IMR-90 (cell line): ENCODE measurements around the gene OR10H3. TPM values are rescaled to one million over a fixed set of nuclear protein-coding genes. Genes with fewer than 3 reads are reported as not detected.

Source experiments
- ATAC-seq: fragments of 200-7000 bp; cut with Tn5 transposase; 2 replicates; pipeline ENCODE4 v1.9.1; 2020; ENCODE audit warnings: low read depth, mild to moderate bottlenecking, moderate library complexity
- BruUV-seq: library from RNA; stranded (reverse); fragments of 400-500 nt; replicated peaks from 2 replicates; lab custom pipeline; 2021; lab: Mats Ljungman, UMichigan
- CTCF ChIA-PET: fragments of 300-600 bp; formaldehyde crosslinking; extraction: SDS; loops from one replicate; lab custom pipeline; 2021; ENCODE audit warnings: antibody characterized with exemption; lab: Yijun Ruan, JAX
- POLR2A ChIA-PET: fragments of 300-600 bp; sonication (Branson Sonifier 250); formaldehyde crosslinking; loops from one replicate; lab custom pipeline; 2022; ENCODE audit warnings: antibody characterized with exemption; ENCODE audit not compliant: unreplicated experiment; lab: Charles Lee
- DNase-seq: peaks from one replicate; pipeline ENCODE4 v3.0.0; 2013
- H2AFZ ChIP-seq: replicated peaks from 2 replicates; pipeline ENCODE3; 2013; ENCODE audit warnings: low read length, mild to moderate bottlenecking; ENCODE audit not compliant: poor library complexity
- H2AK5ac ChIP-seq: 2 replicates; pipeline ENCODE4 v1.6.1; 2013; ENCODE audit warnings: low read depth, low read length, inconsistent platforms
- H2AK9ac ChIP-seq: replicated peaks from 2 replicates; pipeline ENCODE3; 2013; ENCODE audit warnings: mild to moderate bottlenecking, low read depth, low read length, moderate library complexity; ENCODE audit not compliant: poor library complexity
- H2BK120ac ChIP-seq: 2 replicates; pipeline ENCODE4 v1.6.1; 2013; ENCODE audit warnings: low read depth, low read length, inconsistent platforms
- H2BK15ac ChIP-seq: 3 replicates; pipeline ENCODE4 v1.6.1; 2013; ENCODE audit warnings: low read depth, low read length, inconsistent platforms
- H2BK20ac ChIP-seq: 2 replicates; pipeline ENCODE4 v1.6.1; 2013; ENCODE audit warnings: low read depth, mild to moderate bottlenecking, inconsistent platforms, low read length, moderate library complexity
- H2BK5ac ChIP-seq: 2 replicates; pipeline ENCODE4 v1.6.1; 2013; ENCODE audit warnings: mild to moderate bottlenecking, low read depth, low read length, inconsistent platforms; ENCODE audit not compliant: poor library complexity, severe bottlenecking
- H3K14ac ChIP-seq: replicated peaks from 2 replicates; pipeline ENCODE4 v1.6.1; 2013; ENCODE audit warnings: low read depth, low read length, inconsistent platforms
- H3K18ac ChIP-seq: 2 replicates; pipeline ENCODE4 v1.6.1; 2013; ENCODE audit warnings: low read depth, low read length, control low read depth
- H3K23ac ChIP-seq: 2 replicates; pipeline ENCODE4 v1.6.1; 2013; ENCODE audit warnings: low read depth, low read length, inconsistent platforms
- H3K27ac ChIP-seq: 2 replicates; pipeline ENCODE4 v1.5.1; 2013; ENCODE audit warnings: mild to moderate bottlenecking, control low read depth, low read length; ENCODE audit not compliant: insufficient read depth
- H3K27me3 ChIP-seq: 2 replicates; pipeline ENCODE4 v1.6.1; 2013; ENCODE audit warnings: low read length; ENCODE audit not compliant: control insufficient read depth, insufficient read depth
- H3K36me3 ChIP-seq: 2 replicates; pipeline ENCODE4 v1.6.1; 2013; ENCODE audit warnings: low read length, mixed read lengths; ENCODE audit not compliant: control insufficient read depth, insufficient read depth
- H3K4ac ChIP-seq: 2 replicates; pipeline ENCODE4 v1.6.1; 2013; ENCODE audit warnings: low read depth, low read length, inconsistent platforms
- H3K4me1 ChIP-seq: 2 replicates; pipeline ENCODE4 v1.6.1; 2013; ENCODE audit warnings: low read length, mixed read lengths; ENCODE audit not compliant: control insufficient read depth, insufficient read depth
- H3K4me2 ChIP-seq: 2 replicates; pipeline ENCODE4 v1.6.1; 2013; ENCODE audit warnings: low read depth, mild to moderate bottlenecking, control low read depth, low read length, moderate library complexity
- H3K4me3 ChIP-seq: 2 replicates; pipeline ENCODE4 v1.5.1; 2013; ENCODE audit warnings: low read depth, mild to moderate bottlenecking, control low read depth, low read length, moderate library complexity; ENCODE audit not compliant: insufficient read depth
- H3K56ac ChIP-seq: 2 replicates; pipeline ENCODE4 v1.6.1; 2013; ENCODE audit warnings: low read length, inconsistent platforms; ENCODE audit not compliant: insufficient read depth; ENCODE audit errors: extremely low read depth
- H3K79me1 ChIP-seq, 2 experiments: 2 replicates each; pipeline ENCODE4 v1.6.1; 2013; ENCODE audit warnings: low read length in 2 of 2, inconsistent platforms in 1 of 2, low read depth in 1 of 2
- H3K9ac ChIP-seq: 2 replicates; pipeline ENCODE4 v1.6.1; 2013; ENCODE audit warnings: low read depth, low read length, control low read depth
- H3K9me1 ChIP-seq: 2 replicates; pipeline ENCODE4 v1.6.1; 2013; ENCODE audit warnings: low read length, inconsistent platforms; ENCODE audit not compliant: insufficient read depth
- H3K9me3 ChIP-seq: 2 replicates; pipeline ENCODE4 v1.6.1; 2013; ENCODE audit warnings: low read length; ENCODE audit not compliant: control insufficient read depth, insufficient read depth
- H4K20me1 ChIP-seq: 2 replicates; pipeline ENCODE4 v1.6.1; 2013; ENCODE audit warnings: low read length, inconsistent platforms; ENCODE audit not compliant: insufficient read depth
- H4K5ac ChIP-seq: 2 replicates; pipeline ENCODE4 v1.6.1; 2013; ENCODE audit warnings: mild to moderate bottlenecking, low read depth, low read length, control low read depth
- H4K8ac ChIP-seq, 2 experiments: 2 replicates each; pipeline ENCODE4 v1.6.1; 2013; ENCODE audit warnings: low read depth in 2 of 2, low read length in 2 of 2, control low read depth in 1 of 2, inconsistent platforms in 1 of 2
- H4K91ac ChIP-seq: 2 replicates; pipeline ENCODE4 v1.6.1; 2013; ENCODE audit warnings: low read depth, low read length, inconsistent platforms; ENCODE audit not compliant: insufficient read depth
- BHLHE40 ChIP-seq: fragments of 150-350 bp; IDR thresholded peaks from 2 replicates; pipeline ENCODE4 v1.6.1; 2016; ENCODE audit warnings: mild to moderate bottlenecking, low read depth, low read length
- CEBPB ChIP-seq: IDR thresholded peaks from 2 replicates; pipeline ENCODE4 v1.6.1; 2012; ENCODE audit warnings: low read depth, low read length, improper control_type of control experiment
- CHD1 ChIP-seq: IDR thresholded peaks from 2 replicates; pipeline ENCODE4 v1.6.1; 2012; ENCODE audit warnings: low read depth, low read length, improper control_type of control experiment
- FOS ChIP-seq: fragments of 150-350 bp; IDR thresholded peaks from 2 replicates; pipeline ENCODE4 v1.6.1; 2016; ENCODE audit warnings: low read depth, low read length
- MAFK ChIP-seq: IDR thresholded peaks from 2 replicates; pipeline ENCODE4 v1.6.1; 2012; ENCODE audit warnings: low read depth, low read length, improper control_type of control experiment
- MAZ ChIP-seq: IDR thresholded peaks from 2 replicates; pipeline ENCODE4 v1.6.1; 2012; ENCODE audit warnings: low read depth, mild to moderate bottlenecking, low read length, improper control_type of control experiment, moderate library complexity, borderline replicate concordance
- MXI1 ChIP-seq: IDR thresholded peaks from 2 replicates; pipeline ENCODE4 v1.6.1; 2012; ENCODE audit warnings: low read depth, mild to moderate bottlenecking, low read length, moderate library complexity, borderline replicate concordance
- NFE2L2 ChIP-seq: fragments of 150-350 bp; IDR thresholded peaks from 2 replicates; pipeline ENCODE4 v1.6.1; 2016; ENCODE audit warnings: low read depth, mild to moderate bottlenecking, low read length
- POLR2A ChIP-seq: IDR thresholded peaks from 2 replicates; pipeline ENCODE4 v1.6.1; 2012; ENCODE audit warnings: mild to moderate bottlenecking, low read depth, low read length
- RAD21 ChIP-seq: IDR thresholded peaks from 2 replicates; pipeline ENCODE4 v1.6.1; 2012; ENCODE audit warnings: low read length, improper control_type of control experiment
- RCOR1 ChIP-seq: IDR thresholded peaks from 2 replicates; pipeline ENCODE4 v1.6.1; 2012; ENCODE audit warnings: mild to moderate bottlenecking, low read length, improper control_type of control experiment; ENCODE audit not compliant: insufficient replicate concordance
- RFX5 ChIP-seq: IDR thresholded peaks from 2 replicates; pipeline ENCODE4 v1.8.0; 2012; ENCODE audit warnings: low read depth, mild to moderate bottlenecking, low read length, moderate library complexity
- SMC3 ChIP-seq: fragments of 150-350 bp; IDR thresholded peaks from 2 replicates; pipeline ENCODE4 v1.6.1; 2016; ENCODE audit warnings: low read depth, mild to moderate bottlenecking, antibody characterized with exemption, low read length, moderate library complexity
- WGBS, 2 experiments: methylation state at CpG; one replicate each; pipeline versions ENCODE4 v1.1.5 to v1.1.7; 2013; ENCODE audit warnings: missing lambda C conversion rate in 2 of 2; ENCODE audit not compliant: insufficient read length in 1 of 2; ENCODE audit errors: extremely low coverage in 2 of 2; 5-methylcytosine and 5-hydroxymethylcytosine counted together
- dilution Hi-C: fragments of 300-500 bp; cut with HindIII; formaldehyde crosslinking; loops from one replicate; pipeline ENCODE4 v1.14.3; 2018; ENCODE audit warnings: low sequenced_read_pairs; ENCODE audit not compliant: unreplicated experiment
- in situ Hi-C: fragments of 300-500 bp; cut with MboI; formaldehyde crosslinking; loops from 3 replicates; pipeline ENCODE4 v1.14.3; 2019; ENCODE audit warnings: low sequenced_read_pairs, inconsistent platforms, mixed read lengths
- intact Hi-C: fragments of 100-400 bp; cut with micrococcal nuclease; formaldehyde crosslinking; loops from 2 replicates; pipeline ENCODE4 v1.10.0; 2022
- polyA plus RNA-seq, 3 experiments: library from polyadenylated mRNA; depleted of rRNA; stranded (reverse); fragments of >200 nt; gene quantifications; 2 replicates each; pipeline ENCODE4 v1.2.3, GENCODE V29; 2012; ENCODE audit warnings: low replicate concordance in 1 of 3
- total RNA-seq: library from RNA; depleted of rRNA; stranded (reverse); fragments of >200 nt; gene quantifications from 2 replicates; pipeline ENCODE4 v1.2.3, GENCODE V29; 2012
- TF ChIP-seq, protein P1 (sequence below): fragments of 150-350 bp; IDR thresholded peaks from 2 replicates; pipeline ENCODE4 v1.6.1; 2017; ENCODE audit warnings: mild to moderate bottlenecking, antibody characterized with exemption, low read length, low read depth
- TF ChIP-seq, protein P2 (sequence below): fragments of 150-350 bp; IDR thresholded peaks from 2 replicates; pipeline ENCODE4 v1.6.1; 2016; ENCODE audit warnings: low read depth, mild to moderate bottlenecking, low read length, moderate library complexity, borderline replicate concordance
- TF ChIP-seq, protein P3 (sequence below): conservative IDR thresholded peaks from 2 replicates; pipeline ENCODE4 v1.5.1; 2012; ENCODE audit warnings: mild to moderate bottlenecking, low read depth, low read length, improper control_type of control experiment

OR10H3 gene
- total and polyA plus RNA-seq, 2 of the 4 experiments (the other 2 are of a cell fraction), result not detected

DNA sequence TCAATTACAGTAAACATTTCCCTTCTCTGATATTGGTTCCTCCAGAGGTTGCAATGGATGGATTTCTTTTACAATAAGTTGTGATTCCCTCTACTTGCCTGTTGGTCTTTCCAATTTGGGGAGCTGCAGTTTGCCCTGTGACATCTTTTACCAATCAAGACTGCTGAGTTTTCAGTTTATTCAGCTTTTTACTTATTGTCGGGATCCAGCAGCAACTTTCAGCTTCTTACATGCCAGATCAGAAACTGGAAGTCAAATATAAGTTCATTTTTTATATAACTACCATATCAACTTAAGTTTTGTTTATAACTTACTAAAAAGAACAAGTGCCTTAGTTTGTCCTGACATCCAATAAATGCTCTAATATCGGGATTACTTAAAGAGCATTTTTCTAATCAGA lies 10.5 kb downstream of the OR10H3 start:
- H4K5ac ChIP-seq, result no peak overlapping the region
- no peaks in the 10 kb centered on the region for H3K36me3 ChIP-seq
- ChIA-PET POLR2A (no interaction called here), CTCF (no interaction called here)
- H2AK9ac ChIP-seq, result no peak overlapping the region
- no peak for ATAC-seq
- H3K27me3 ChIP-seq, result no peaks in the 10 kb centered on the region
- H3K79me1 ChIP-seq, result no peaks in the 10 kb centered on the region
- intact Hi-C loops, result no loop called here
- no peak overlapping the region for H2BK15ac ChIP-seq
- no peaks in the 10 kb centered on the region for H3K9me1 ChIP-seq
- no peak overlapping the region for H3K4me3 ChIP-seq
- no peak overlapping the region for H4K91ac ChIP-seq
- TF ChIP-seq FOS, result no peak
- TF ChIP-seq, protein P1, sequence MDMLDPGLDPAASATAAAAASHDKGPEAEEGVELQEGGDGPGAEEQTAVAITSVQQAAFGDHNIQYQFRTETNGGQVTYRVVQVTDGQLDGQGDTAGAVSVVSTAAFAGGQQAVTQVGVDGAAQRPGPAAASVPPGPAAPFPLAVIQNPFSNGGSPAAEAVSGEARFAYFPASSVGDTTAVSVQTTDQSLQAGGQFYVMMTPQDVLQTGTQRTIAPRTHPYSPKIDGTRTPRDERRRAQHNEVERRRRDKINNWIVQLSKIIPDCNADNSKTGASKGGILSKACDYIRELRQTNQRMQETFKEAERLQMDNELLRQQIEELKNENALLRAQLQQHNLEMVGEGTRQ, result no peak
- TF ChIP-seq CHD1, result no peak
- TF ChIP-seq, protein P2, sequence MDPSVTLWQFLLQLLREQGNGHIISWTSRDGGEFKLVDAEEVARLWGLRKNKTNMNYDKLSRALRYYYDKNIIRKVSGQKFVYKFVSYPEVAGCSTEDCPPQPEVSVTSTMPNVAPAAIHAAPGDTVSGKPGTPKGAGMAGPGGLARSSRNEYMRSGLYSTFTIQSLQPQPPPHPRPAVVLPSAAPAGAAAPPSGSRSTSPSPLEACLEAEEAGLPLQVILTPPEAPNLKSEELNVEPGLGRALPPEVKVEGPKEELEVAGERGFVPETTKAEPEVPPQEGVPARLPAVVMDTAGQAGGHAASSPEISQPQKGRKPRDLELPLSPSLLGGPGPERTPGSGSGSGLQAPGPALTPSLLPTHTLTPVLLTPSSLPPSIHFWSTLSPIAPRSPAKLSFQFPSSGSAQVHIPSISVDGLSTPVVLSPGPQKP, result no peak
- TF ChIP-seq CEBPB, result no peak
- TF ChIP-seq MXI1, result no peak
- TF ChIP-seq RFX5, result no peak
- TF ChIP-seq, protein P3, sequence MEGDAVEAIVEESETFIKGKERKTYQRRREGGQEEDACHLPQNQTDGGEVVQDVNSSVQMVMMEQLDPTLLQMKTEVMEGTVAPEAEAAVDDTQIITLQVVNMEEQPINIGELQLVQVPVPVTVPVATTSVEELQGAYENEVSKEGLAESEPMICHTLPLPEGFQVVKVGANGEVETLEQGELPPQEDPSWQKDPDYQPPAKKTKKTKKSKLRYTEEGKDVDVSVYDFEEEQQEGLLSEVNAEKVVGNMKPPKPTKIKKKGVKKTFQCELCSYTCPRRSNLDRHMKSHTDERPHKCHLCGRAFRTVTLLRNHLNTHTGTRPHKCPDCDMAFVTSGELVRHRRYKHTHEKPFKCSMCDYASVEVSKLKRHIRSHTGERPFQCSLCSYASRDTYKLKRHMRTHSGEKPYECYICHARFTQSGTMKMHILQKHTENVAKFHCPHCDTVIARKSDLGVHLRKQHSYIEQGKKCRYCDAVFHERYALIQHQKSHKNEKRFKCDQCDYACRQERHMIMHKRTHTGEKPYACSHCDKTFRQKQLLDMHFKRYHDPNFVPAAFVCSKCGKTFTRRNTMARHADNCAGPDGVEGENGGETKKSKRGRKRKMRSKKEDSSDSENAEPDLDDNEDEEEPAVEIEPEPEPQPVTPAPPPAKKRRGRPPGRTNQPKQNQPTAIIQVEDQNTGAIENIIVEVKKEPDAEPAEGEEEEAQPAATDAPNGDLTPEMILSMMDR, result no peak
- no peak for TF ChIP-seq MAFK
- TF ChIP-seq NFE2L2, result no peak
- no peak for TF ChIP-seq RAD21
- no peak for TF ChIP-seq POLR2A
- TF ChIP-seq SMC3, result no peak
- no peak for TF ChIP-seq RCOR1
- no peak for TF ChIP-seq BHLHE40
- no peak for TF ChIP-seq MAZ
- H3K4ac ChIP-seq, result no peak overlapping the region
- in situ Hi-C loops, result no loop called here
- no CpG with 5 or more reads among the region's 2 CpGs for WGBS, 2 experiments
- DNase-seq, result no peak
- dilution Hi-C loops, result no loop called here
- BruUV-seq, result no TSS peak
- no peak overlapping the region for H3K4me2 ChIP-seq
- H3K56ac ChIP-seq, result no peak overlapping the region
- no peaks in the 10 kb centered on the region for H4K20me1 ChIP-seq
- H3K14ac ChIP-seq, result no peak overlapping the region
- no peak overlapping the region for H3K9ac ChIP-seq
- H2BK20ac ChIP-seq, result no peak overlapping the region
- H3K4me1 ChIP-seq, result no peaks in the 10 kb centered on the region
- no peak overlapping the region for H3K18ac ChIP-seq
- H2AFZ ChIP-seq, result no peak overlapping the region
- peaks cover 7% of the 10 kb centered on the region for H3K9me3 ChIP-seq
- H3K27ac ChIP-seq, result no peak overlapping the region
- no peak overlapping the region for H3K23ac ChIP-seq
- no peak overlapping the region for H2AK5ac ChIP-seq
- no peak overlapping the region for H4K8ac ChIP-seq
- no peak overlapping the region for H2BK5ac ChIP-seq
- H2BK120ac ChIP-seq, result no peak overlapping the region
